ENCODE measurements around the gene SLC17A2.
"Not testable (repeated sequence)": the region's sequence is repeated elsewhere in the genome, so short reads cannot be mapped to it uniquely, and the experiment has no call there.

DNA sequence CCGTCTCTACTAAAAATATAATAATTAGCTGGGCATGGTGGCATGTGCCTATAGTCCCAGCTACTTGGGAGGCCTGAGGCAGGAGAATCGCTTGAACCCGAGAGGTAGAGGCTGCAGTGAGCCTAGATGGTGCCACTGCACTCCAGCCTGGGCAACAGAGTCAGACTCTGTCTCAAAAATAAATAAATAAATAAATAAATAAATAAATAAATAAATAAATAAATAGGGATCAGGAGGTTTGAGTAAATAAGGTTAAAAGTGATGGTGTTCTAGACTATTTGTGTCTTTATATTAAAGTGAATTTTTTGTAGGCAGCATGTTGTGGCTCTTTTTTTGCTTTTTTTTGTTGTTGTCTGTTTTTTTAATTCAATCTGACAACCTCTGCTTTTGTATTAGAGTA, 17.0 kb upstream of the SLC17A2 start:
- not testable (repeated sequence) for TF ChIP-seq EZH2 (IDR thresholded peaks at IDR 0.05; ENCODE audit: low read depth, unreplicated experiment); EZH2phosphoT487 (IDR thresholded peaks at IDR 0.05; ENCODE audit: unreplicated experiment); POLR2AphosphoS5 (IDR thresholded peaks at IDR 0.05; ENCODE audit: low read depth); ZNF331 (CRISPR knock-in tag; IDR thresholded peaks at IDR 0.05; ENCODE audit: low read depth); JUNB (IDR thresholded peaks at IDR 0.05; ENCODE audit: unreplicated experiment); ZNF114 (CRISPR knock-in tag; IDR thresholded peaks at IDR 0.05); CREB1 (CRISPR knock-in tag; IDR thresholded peaks at IDR 0.05; ENCODE audit: low read depth); STAT1 (IDR thresholded peaks at IDR 0.05; ENCODE audit: unreplicated experiment)
- TF ChIP-seq, protein P1, sequence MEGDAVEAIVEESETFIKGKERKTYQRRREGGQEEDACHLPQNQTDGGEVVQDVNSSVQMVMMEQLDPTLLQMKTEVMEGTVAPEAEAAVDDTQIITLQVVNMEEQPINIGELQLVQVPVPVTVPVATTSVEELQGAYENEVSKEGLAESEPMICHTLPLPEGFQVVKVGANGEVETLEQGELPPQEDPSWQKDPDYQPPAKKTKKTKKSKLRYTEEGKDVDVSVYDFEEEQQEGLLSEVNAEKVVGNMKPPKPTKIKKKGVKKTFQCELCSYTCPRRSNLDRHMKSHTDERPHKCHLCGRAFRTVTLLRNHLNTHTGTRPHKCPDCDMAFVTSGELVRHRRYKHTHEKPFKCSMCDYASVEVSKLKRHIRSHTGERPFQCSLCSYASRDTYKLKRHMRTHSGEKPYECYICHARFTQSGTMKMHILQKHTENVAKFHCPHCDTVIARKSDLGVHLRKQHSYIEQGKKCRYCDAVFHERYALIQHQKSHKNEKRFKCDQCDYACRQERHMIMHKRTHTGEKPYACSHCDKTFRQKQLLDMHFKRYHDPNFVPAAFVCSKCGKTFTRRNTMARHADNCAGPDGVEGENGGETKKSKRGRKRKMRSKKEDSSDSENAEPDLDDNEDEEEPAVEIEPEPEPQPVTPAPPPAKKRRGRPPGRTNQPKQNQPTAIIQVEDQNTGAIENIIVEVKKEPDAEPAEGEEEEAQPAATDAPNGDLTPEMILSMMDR (conservative IDR thresholded peaks at IDR 0.05; ENCODE audit: low read depth in 2 of 2) = not testable (repeated sequence)
- TF ChIP-seq, protein P2, sequence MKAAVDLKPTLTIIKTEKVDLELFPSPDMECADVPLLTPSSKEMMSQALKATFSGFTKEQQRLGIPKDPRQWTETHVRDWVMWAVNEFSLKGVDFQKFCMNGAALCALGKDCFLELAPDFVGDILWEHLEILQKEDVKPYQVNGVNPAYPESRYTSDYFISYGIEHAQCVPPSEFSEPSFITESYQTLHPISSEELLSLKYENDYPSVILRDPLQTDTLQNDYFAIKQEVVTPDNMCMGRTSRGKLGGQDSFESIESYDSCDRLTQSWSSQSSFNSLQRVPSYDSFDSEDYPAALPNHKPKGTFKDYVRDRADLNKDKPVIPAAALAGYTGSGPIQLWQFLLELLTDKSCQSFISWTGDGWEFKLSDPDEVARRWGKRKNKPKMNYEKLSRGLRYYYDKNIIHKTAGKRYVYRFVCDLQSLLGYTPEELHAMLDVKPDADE (IDR thresholded peaks at IDR 0.05) = not testable (repeated sequence)
- TF ChIP-seq, protein P3, sequence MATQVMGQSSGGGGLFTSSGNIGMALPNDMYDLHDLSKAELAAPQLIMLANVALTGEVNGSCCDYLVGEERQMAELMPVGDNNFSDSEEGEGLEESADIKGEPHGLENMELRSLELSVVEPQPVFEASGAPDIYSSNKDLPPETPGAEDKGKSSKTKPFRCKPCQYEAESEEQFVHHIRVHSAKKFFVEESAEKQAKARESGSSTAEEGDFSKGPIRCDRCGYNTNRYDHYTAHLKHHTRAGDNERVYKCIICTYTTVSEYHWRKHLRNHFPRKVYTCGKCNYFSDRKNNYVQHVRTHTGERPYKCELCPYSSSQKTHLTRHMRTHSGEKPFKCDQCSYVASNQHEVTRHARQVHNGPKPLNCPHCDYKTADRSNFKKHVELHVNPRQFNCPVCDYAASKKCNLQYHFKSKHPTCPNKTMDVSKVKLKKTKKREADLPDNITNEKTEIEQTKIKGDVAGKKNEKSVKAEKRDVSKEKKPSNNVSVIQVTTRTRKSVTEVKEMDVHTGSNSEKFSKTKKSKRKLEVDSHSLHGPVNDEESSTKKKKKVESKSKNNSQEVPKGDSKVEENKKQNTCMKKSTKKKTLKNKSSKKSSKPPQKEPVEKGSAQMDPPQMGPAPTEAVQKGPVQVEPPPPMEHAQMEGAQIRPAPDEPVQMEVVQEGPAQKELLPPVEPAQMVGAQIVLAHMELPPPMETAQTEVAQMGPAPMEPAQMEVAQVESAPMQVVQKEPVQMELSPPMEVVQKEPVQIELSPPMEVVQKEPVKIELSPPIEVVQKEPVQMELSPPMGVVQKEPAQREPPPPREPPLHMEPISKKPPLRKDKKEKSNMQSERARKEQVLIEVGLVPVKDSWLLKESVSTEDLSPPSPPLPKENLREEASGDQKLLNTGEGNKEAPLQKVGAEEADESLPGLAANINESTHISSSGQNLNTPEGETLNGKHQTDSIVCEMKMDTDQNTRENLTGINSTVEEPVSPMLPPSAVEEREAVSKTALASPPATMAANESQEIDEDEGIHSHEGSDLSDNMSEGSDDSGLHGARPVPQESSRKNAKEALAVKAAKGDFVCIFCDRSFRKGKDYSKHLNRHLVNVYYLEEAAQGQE (IDR thresholded peaks at IDR 0.05; ENCODE audit: unreplicated experiment) = not testable (repeated sequence)
